Adrenal gland (tissue), 12 donors: ENCODE data around the gene MCEE. TPM values are rescaled to one million over a fixed set of nuclear protein-coding genes. Genes with fewer than 3 reads are reported as not detected.
A peak's percentile ranks its signal among the peaks of the same experiment; 100 is the strongest.

ENCODE experiments used
- DNase-seq, 7 donors: peaks; one replicate each; pipeline ENCODE4 v3.0.0-alpha.2; 2019 to 2020
- H3K27ac ChIP-seq, 5 donors: fragments of 200-600 bp; sonication (generic) in 4 of 5; 1 replicate in 3 of 5; 2 replicates in 2 of 5; pipeline versions ENCODE4 v1.5.1 to v1.8.0; 2016 to 2020; ENCODE audit warnings: mild to moderate bottlenecking in 1 of 5
- H3K27me3 ChIP-seq: fragments of 200-600 bp; 2 replicates; pipeline ENCODE4 v1.8.0; 2021
- H3K36me3 ChIP-seq, 2 donors: fragments of 200-600 bp; replicated peaks in 1 of 2; 1 replicate in 1 of 2; 2 replicates in 1 of 2; pipeline versions ENCODE4 v1.5.1 to v1.8.0; 2018 to 2022
- H3K4me1 ChIP-seq, 2 donors: fragments of 200-600 bp; replicated peaks in 1 of 2; 1 replicate in 1 of 2; 2 replicates in 1 of 2; pipeline versions ENCODE4 v1.5.1 to v1.8.0; 2018 to 2021
- H3K4me3 ChIP-seq, 4 donors: fragments of 200-600 bp; sonication (generic) in 3 of 4; one replicate each; pipeline ENCODE4 v1.5.1; 2016 to 2018
- H3K9me3 ChIP-seq, 3 donors: fragments of 200-600 bp; sonication (generic) in 1 of 3; replicated peaks in 1 of 3; 1 replicate in 2 of 3; 2 replicates in 1 of 3; pipeline versions ENCODE4 v1.5.1 to v1.8.0; 2016 to 2021
- CTCF ChIP-seq, 6 experiments: fragments of 450-650 bp in 4 of 6; fragments of 200-600 bp in 2 of 6; sonication (generic) in 1 of 6; IDR thresholded peaks; 1 replicate in 5 of 6; 2 replicates in 1 of 6; pipeline versions ENCODE4 v1.5.1 to v1.8.0; 2016 to 2021; ENCODE audit warnings: antibody characterized with exemption in 6 of 6, mild to moderate bottlenecking in 2 of 6, moderate library complexity in 1 of 6
- POLR2A ChIP-seq, 2 donors: fragments of 450-650 bp; IDR thresholded peaks; one replicate each; pipeline ENCODE4 v1.6.1; 2017; ENCODE audit warnings: antibody characterized with exemption in 2 of 2, mild to moderate bottlenecking in 2 of 2, moderate library complexity in 1 of 2
- WGBS, 4 donors: extraction: QIAGEN DNeasy Blood & Tissue Kit in 2 of 4; methylation state at CpG; one replicate each; pipeline versions ENCODE4 v1.1.5 to v1.1.7; 2013 to 2017; 5-methylcytosine and 5-hydroxymethylcytosine counted together
- intact Hi-C, 2 donors: fragments of 100-400 bp; cut with DNase I; formaldehyde crosslinking; loops; one replicate each; pipeline versions ENCODE4 v1.14.1 to v1.15.0; 2022 to 2023
- polyA plus RNA-seq, 3 donors: library from polyadenylated mRNA; stranded (reverse); fragments of 200-250 nt in 2 of 3; fragments of 350-450 nt in 1 of 3; fragmentation: Illumina TruSeq in 1 of 3; extraction: RNeasy Lipid Tissue Mini Kit (QIAGEN cat#74804) in 1 of 3; gene quantifications; one replicate each; pipeline ENCODE4 v1.2.3, GENCODE V29; 2013 to 2014
- total RNA-seq, 9 donors: library from RNA; depleted of rRNA in 4 of 9; stranded (reverse); fragments of >200 nt in 4 of 9; fragments of 120-200 nt in 1 of 9; fragmentation: NEBNext Ultra II Directional in 1 of 9; extraction: Animal tissue kit (Norgen Biotek cat#: 25700) in 1 of 9; gene quantifications; one replicate each; pipeline versions ENCODE4 v1.1.0 to v1.2.4, GENCODE V29; 2013 to 2023
- donor health status: healthy with polysubstance abuse.
- donor health status: Bipolar disorder and iron deficiency.
- donor health status: DM: yes; HTN: yes; CAD: no.
- donor health status: DM: no; HTN: no; CAD: no.
- donor health status: DM: no; HTN: no; CAD: no.
- donor health status: DM: yes; HTN: yes; CAD: no.

MCEE gene
- total and polyA plus RNA-seq, 12 donors: 20.1 to 50.7 (median 31.5) TPM

- H3K4me3 ChIP-seq: no peak overlapping the region
- intact Hi-C loops: no loop called here
- 41 to 78% (median 65%) methylated on average over 2 to 3 of the region's 3 CpGs for WGBS, 4 donors
- no peak overlapping the region for H3K27ac ChIP-seq
- no peaks in the 10 kb centered on the region for H3K27me3 ChIP-seq
- no peak for DNase-seq
- TF ChIP-seq CTCF (IDR thresholded peaks at IDR 0.05) (no peak), POLR2A (IDR thresholded peaks at IDR 0.05) (no peak)
- H3K36me3 ChIP-seq: no peaks in the 10 kb centered on the region
- no peaks in the 10 kb centered on the region for H3K9me3 ChIP-seq
- H3K4me1 ChIP-seq: no peaks in the 10 kb centered on the region
Observed at GRCh38 chr2:71166812-71167211, 36.8 kb upstream of the MCEE start.

- Histone ChIP-seq H3K4me1 (no peaks in the 10 kb centered on the region), H3K9me3 (no peaks in the 10 kb centered on the region), H3K36me3 (no peaks in the 10 kb centered on the region), H3K27me3 (no peaks in the 10 kb centered on the region), H3K27ac (no peak overlapping the region), H3K4me3 (no peak overlapping the region)
- TF ChIP-seq CTCF (IDR thresholded peaks at IDR 0.05): peak; percentile 27 to 57 (median 40)
- TF ChIP-seq POLR2A (IDR thresholded peaks at IDR 0.05): no peak
- intact Hi-C loops: no loop called here
- DNase-seq: peak in 6 of 7 donors; percentile 23 to 58 (median 39)
- 8 to 17% (median 14%) methylated on average over 15 to 16 of the region's 16 CpGs for WGBS, 4 donors
Observed at GRCh38 chr2:71157124-71157793, 27.2 kb upstream of the MCEE start.

GRCh38 chr2:71156573-71156972 lies 26.5 kb upstream of the MCEE start:
- DNase-seq: no peak
- no peak for TF ChIP-seq POLR2A (IDR thresholded peaks at IDR 0.05)
- TF ChIP-seq CTCF (IDR thresholded peaks at IDR 0.05): no peak
- 40 to 60% (median 47%) methylated on average over 1 to 6 of the region's 6 CpGs for WGBS, 4 donors
- no peaks in the 10 kb centered on the region for H3K9me3 ChIP-seq
- H3K4me3 ChIP-seq: no peak overlapping the region
- intact Hi-C loops: no loop called here
- H3K27me3 ChIP-seq: no peaks in the 10 kb centered on the region
- no peaks in the 10 kb centered on the region for H3K36me3 ChIP-seq
- H3K4me1 ChIP-seq: no peaks in the 10 kb centered on the region
- H3K27ac ChIP-seq: no peak overlapping the region

- intact Hi-C loops: no loop called here
Observed at GRCh38 chr2:71155846-71156245, 25.8 kb upstream of the MCEE start.

More at GRCh38 chr2:71155846-71156245, 25.8 kb upstream of the MCEE start:
- WGBS, 4 donors: 82 to 88% (median 85%) methylated on average over 4 of the region's 4 CpGs
- no peaks in the 10 kb centered on the region for H3K27me3 ChIP-seq
- no peaks in the 10 kb centered on the region for H3K36me3 ChIP-seq
- H3K27ac ChIP-seq: no peak overlapping the region
- no peak for DNase-seq
- no peak for TF ChIP-seq CTCF (IDR thresholded peaks at IDR 0.05)
- TF ChIP-seq POLR2A (IDR thresholded peaks at IDR 0.05): no peak
- H3K9me3 ChIP-seq: no peaks in the 10 kb centered on the region
- H3K4me1 ChIP-seq: no peaks in the 10 kb centered on the region
- no peak overlapping the region for H3K4me3 ChIP-seq
